Neuron (in vitro differentiated cells): Measurements from ENCODE around the gene ADAM11.

Experiments
- H2AFZ ChIP-seq: one replicate; pipeline ENCODE4 v1.6.1; 2013; ENCODE audit warnings: low read depth, mild to moderate bottlenecking, inconsistent platforms, low read length, moderate library complexity
- H3K27me3 ChIP-seq: one replicate; pipeline ENCODE4 v1.6.1; 2013; ENCODE audit warnings: low read length; ENCODE audit not compliant: insufficient read depth
- H3K36me3 ChIP-seq: one replicate; pipeline ENCODE4 v1.6.1; 2013; ENCODE audit warnings: low read length; ENCODE audit not compliant: insufficient read depth
- H3K4me1 ChIP-seq: one replicate; pipeline ENCODE4 v1.6.1; 2013; ENCODE audit warnings: low read length; ENCODE audit not compliant: insufficient read depth
- H3K4me3 ChIP-seq: 2 replicates; pipeline ENCODE4 v1.5.1; 2013; ENCODE audit warnings: mild to moderate bottlenecking, low read length, moderate library complexity
- H3K9me3 ChIP-seq: one replicate; pipeline ENCODE4 v1.6.1; 2013; ENCODE audit warnings: low read length

ADAM11 gene

DNA sequence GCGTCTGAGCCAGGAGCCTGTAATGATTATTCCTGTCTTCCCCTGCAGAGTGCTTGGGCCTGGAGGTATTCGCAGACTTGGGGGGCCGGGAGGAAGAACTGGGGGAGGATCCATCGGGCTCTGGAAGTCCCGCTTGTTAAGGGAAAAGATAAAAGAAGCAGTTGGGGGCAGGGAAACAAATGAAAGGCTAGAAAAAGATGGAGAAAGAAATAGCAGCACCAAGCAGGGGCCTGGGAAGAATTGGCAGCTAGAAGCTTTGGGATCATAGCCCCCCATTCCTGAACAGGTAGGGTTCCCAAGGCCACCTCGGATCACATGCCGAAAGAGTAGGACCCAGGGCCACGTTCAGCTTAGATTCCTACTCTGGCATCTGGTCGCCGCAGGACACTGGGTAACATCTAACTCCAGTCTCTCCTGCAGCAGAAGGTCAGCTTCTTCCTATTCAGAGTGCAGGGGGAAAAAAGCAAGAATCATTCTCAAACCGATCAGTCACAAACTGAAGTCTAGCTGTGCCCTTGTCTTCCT lies 23.6 kb downstream of the ADAM11 start:
- Histone ChIP-seq H3K27me3 (no peaks in the 10 kb centered on the region), H2AFZ (peak overlapping the region; percentile 45), H3K9me3 (no peaks in the 10 kb centered on the region), H3K4me3 (peak overlapping the region; percentile 5), H3K4me1 (peaks cover 14% of the 10 kb centered on the region), H3K36me3 (no peaks in the 10 kb centered on the region)

DNA sequence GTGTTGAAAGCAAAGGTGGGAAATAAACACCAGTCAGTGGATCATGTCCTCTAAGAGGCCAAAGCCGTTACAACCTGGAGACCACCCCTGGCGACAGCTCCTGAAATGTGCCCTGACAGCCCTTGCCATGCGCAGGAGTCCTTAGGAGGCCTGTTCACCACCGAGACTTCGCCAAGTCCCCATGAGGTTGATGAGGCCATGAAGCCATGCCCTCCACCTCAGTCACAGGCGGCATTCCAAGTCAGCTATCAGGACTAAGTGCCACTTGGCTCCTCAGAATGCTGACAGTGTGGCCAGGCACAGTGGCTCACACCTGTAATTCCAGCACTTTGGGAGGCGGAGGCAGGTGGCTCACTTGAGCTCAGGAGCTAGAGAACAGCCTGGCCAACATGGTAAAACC lies 27.1 kb downstream of the ADAM11 start:
- H3K36me3 ChIP-seq = no peaks in the 10 kb centered on the region
- H3K9me3 ChIP-seq = no peaks in the 10 kb centered on the region
- no peak overlapping the region for H3K4me3 ChIP-seq
- H3K27me3 ChIP-seq = no peaks in the 10 kb centered on the region
- H2AFZ ChIP-seq = no peak overlapping the region
- H3K4me1 ChIP-seq = peaks cover 14% of the 10 kb centered on the region

DNA sequence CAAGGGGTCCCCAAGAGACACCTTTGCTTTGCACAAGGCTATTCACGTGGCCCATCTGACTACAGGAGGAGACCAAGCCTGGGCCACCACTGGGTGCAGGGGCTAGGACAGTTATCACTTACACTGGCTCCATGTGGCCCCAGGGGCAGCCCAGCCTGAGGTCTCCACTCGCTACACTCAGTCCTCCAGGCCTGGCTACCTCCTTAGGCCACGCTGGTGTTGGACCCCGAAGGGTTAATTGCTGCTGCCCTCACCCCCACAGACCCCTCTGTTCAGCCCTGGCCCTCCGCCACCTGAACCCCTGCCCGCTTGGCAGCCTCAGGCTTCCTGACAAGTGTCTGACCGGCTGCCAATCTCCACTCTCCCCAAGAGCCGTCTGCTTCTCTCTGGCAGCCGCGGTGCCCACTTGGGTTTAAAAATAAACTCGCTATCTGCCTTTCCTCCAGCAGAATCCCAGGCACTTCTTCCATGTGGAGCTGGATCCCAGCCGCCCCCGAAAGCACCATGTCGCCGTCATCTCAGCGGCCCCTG lies 27.8 kb downstream of the ADAM11 start:
- Histone ChIP-seq H3K27me3 (no peaks in the 10 kb centered on the region), H3K36me3 (no peaks in the 10 kb centered on the region), H3K9me3 (no peaks in the 10 kb centered on the region), H3K4me1 (peaks cover 13% of the 10 kb centered on the region), H3K4me3 (no peak overlapping the region), H2AFZ (no peak overlapping the region)

DNA sequence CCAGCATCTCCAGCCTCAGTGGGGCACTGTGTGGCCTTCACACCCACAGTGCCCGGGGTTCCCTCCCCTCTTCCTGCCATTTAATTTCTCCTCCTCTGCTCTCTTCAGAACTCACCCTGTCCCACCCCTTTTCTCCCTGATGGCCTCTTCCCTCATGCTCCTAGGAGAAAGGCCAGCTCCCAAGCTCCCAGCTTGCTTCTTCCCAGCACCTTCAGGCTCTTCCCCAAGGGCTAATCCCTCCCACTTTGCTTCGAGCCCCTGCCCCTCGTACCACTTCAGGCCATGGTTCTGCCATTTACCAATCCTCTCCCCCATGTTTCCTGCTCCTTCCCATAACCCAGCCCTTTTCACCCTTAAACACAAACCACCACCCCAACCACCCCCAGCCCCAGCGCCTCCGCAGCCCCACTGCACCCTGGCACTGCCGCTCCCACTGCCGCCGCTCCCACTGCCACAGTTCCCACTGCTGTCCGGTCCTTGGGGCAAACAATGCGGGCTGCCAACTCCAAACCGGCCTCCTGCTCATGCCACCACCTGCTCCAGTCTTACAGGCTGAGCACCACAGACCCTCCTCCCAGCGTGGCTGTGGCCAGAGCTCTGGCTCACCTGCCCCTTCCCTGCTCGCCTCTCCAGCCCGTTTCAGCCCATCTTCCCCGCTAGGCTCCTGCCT lies 28.6 kb downstream of the ADAM11 start:
- no peak overlapping the region for H2AFZ ChIP-seq
- H3K4me3 ChIP-seq = no peak overlapping the region
- H3K36me3 ChIP-seq = no peaks in the 10 kb centered on the region
- no peaks in the 10 kb centered on the region for H3K9me3 ChIP-seq
- peaks cover 5% of the 10 kb centered on the region for H3K4me1 ChIP-seq
- H3K27me3 ChIP-seq = no peaks in the 10 kb centered on the region

DNA sequence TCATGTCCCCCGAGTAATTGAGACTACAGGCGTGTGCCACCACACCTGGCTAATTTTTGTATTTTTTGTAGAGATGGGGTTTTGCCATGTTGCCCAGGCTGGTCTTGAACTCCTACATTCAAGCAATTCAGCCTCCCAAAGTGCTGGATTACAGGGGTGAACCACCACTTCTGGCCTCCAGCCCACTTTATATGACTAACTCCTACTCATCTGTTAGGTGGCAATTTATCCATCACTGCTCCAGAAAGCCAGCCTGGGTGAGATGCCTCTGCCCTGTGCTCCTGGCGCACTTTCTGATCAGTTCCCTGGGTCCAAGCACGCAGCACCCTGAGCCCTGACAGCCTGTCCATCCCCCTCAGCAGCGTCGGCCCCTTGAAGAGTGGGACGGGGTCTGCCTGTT lies 29.4 kb downstream of the ADAM11 start:
- Histone ChIP-seq H3K9me3 (no peaks in the 10 kb centered on the region), H3K36me3 (no peaks in the 10 kb centered on the region), H3K4me3 (no peak overlapping the region), H3K4me1 (no peaks in the 10 kb centered on the region), H3K27me3 (no peaks in the 10 kb centered on the region), H2AFZ (no peak overlapping the region)

DNA sequence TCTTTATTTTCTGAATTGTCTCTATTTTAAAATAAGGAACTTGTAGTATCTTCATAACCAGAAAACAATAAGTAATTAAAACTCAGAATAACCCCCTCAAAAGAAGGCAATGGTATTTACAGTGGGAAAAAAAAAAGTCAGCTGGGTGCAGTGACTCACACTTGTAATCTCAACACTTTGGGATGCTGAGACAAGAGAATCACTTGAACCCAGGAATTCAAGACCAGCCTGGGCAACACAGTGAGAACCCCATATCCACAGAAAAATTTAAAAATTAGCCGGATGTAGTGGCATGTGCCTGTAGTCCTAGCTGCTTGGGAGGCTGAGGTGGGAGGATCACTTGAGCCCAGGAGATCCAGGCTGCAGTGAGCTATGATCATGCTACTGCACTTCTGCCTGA lies 33.5 kb downstream of the ADAM11 start:
- no peaks in the 10 kb centered on the region for H3K9me3 ChIP-seq
- no peak overlapping the region for H2AFZ ChIP-seq

DNA sequence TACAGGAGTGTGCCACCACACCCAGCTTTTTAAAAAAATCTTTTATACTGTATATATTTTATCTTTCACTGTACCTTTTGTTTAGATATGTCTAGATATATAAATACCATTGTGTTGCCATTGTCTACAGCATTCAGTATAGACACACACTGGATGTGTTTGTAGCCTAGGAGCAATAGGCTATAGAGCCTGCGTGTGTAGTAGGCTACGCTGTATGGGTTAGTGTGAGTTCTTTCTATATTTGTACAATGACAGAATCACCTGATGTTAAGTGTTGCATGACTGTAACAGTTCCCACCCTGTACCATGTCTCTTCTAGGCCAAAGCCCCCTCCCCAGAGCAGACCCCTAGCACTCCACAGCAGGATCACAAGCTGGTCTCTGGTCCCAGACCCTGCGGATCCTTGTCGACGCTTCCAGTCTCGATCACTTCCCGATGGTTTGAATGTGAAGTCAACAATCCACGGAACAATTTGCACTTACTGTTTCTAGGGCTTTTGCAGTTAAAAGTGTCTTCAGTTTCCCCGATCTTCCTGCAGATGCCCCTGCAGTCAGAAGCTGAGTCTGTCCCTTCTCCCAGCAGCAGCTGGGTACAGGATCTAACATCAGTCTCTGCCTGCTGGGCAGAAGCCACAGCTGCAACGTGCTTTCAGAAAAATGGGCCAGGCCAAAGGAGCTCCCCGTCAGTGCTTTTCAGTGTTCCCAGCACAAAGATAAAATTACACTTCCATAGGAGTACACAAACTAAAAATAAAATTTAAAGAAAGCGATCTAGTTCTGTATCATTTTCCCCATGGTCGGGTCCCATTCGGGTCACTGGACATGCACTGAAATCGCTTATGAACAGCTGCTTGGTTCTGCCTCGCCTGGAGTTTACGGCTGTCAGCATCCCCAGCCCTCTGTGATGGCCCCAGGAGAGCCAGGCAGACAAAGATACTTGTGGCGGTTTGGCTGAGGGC lies 35.4 kb downstream of the ADAM11 start:
- no peaks in the 10 kb centered on the region for H3K27me3 ChIP-seq
- peak overlapping the region; percentile 7 for H3K4me3 ChIP-seq
- H3K36me3 ChIP-seq = peaks cover 14% of the 10 kb centered on the region
- no peak overlapping the region for H2AFZ ChIP-seq
- H3K9me3 ChIP-seq = no peaks in the 10 kb centered on the region
- H3K4me1 ChIP-seq = peaks cover 13% of the 10 kb centered on the region

More for the DNA sequence above, 33.5 kb downstream of the ADAM11 start:
- peaks cover 2% of the 10 kb centered on the region for H3K36me3 ChIP-seq
- peaks cover 13% of the 10 kb centered on the region for H3K4me1 ChIP-seq
- no peaks in the 10 kb centered on the region for H3K27me3 ChIP-seq
- H3K4me3 ChIP-seq = no peak overlapping the region

DNA sequence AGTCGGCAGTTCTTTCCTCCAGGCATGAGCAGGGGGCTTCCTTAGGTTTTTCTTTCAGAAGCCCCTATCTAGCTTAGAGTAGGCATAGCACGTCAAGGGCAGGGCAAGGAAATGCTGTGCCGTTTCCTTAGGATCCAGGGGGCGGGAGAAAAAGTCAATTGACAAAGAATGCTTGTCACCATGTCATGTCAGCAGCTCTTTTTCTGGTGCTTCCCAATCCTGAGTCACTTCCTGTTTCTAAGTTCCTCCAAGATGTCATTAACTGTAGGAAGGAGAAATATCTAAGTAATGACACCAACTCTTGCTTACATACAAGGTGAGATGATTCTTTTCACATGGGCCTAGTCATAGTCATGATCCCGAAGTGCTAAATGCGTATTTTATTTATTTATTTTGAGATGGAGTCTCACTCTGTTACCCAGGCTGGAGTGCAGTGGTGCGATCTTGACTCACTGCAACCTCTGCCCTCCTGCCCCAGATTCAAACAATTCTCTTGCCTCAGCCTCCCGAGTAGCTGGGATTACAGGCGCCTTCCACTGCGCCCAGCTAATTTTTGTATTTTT lies 36.1 kb downstream of the ADAM11 start:
- peak overlapping the region; percentile 7 for H3K4me3 ChIP-seq
- peaks cover 17% of the 10 kb centered on the region for H3K36me3 ChIP-seq
- peaks cover 13% of the 10 kb centered on the region for H3K4me1 ChIP-seq
- no peak overlapping the region for H2AFZ ChIP-seq
- H3K9me3 ChIP-seq = no peaks in the 10 kb centered on the region
- H3K27me3 ChIP-seq = no peaks in the 10 kb centered on the region

DNA sequence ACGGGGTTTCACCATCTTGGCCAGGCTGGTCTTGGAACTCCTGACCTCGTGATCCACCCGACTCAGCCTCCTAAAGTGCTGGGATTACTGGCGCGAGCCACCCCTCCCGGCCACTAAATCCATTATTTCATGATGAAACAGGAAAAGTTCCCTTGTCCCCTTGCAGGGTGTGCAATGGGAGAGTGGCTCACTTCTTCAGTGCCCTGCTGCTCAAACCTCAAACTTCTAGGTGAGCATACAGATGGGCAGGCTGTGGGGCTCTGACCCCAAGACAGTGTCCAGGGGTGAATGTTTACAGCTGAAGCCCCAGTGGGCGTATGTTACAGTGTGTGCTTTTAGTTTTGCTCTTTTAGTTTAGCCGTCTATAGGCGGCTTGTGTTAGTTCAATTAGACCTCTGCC lies 36.6 kb downstream of the ADAM11 start:
- Histone ChIP-seq H3K36me3 (peaks cover 20% of the 10 kb centered on the region), H2AFZ (no peak overlapping the region)

DNA sequence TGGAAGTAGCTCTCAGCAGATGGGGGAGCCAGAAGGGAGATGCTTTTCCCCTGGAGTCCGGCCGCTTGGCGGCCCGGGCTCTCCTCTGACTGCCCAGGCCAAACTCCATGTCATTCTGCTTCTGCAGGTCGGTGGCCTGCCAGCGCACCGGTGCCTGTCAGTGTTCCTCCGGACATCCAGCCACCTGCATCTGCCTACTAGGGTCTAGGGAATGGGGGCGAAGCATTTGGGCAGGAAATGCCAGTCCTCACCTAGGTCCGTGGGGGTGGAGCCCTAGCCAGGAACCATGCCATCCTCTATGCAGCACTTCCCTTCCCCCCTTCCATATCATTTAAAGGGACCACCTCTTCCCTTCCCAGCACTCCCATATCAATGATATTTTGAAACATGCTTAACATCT lies 37.1 kb downstream of the ADAM11 start:
- Histone ChIP-seq H3K36me3 (peaks cover 25% of the 10 kb centered on the region), H3K27me3 (no peaks in the 10 kb centered on the region), H2AFZ (no peak overlapping the region), H3K9me3 (no peaks in the 10 kb centered on the region), H3K4me1 (peaks cover 13% of the 10 kb centered on the region), H3K4me3 (no peak overlapping the region)

More for the DNA sequence above, 36.6 kb downstream of the ADAM11 start:
- Histone ChIP-seq H3K4me3 (no peak overlapping the region), H3K4me1 (peaks cover 13% of the 10 kb centered on the region), H3K27me3 (no peaks in the 10 kb centered on the region), H3K9me3 (no peaks in the 10 kb centered on the region)

DNA sequence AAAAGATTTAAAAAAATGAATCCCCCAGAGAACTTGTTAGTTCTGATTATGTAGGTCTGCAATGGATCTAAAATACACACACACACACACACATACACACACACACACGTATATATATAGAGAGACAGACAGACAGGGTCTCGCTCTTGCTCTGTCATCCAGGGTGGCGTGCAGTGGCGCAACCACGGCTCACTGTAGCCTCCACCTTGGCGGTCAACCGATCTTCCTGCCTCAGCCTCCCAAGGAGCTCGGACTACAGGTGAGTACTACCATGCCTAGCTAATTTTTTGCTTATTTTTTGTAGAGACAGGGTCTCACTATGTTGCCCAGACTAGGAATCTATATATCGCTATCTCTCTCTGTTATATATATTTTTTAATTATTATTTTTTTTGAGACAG lies 37.9 kb downstream of the ADAM11 start:
- Histone ChIP-seq H3K4me3 (no peak overlapping the region), H3K36me3 (peaks cover 33% of the 10 kb centered on the region), H3K4me1 (peaks cover 13% of the 10 kb centered on the region), H2AFZ (no peak overlapping the region), H3K27me3 (no peaks in the 10 kb centered on the region), H3K9me3 (no peaks in the 10 kb centered on the region)

DNA sequence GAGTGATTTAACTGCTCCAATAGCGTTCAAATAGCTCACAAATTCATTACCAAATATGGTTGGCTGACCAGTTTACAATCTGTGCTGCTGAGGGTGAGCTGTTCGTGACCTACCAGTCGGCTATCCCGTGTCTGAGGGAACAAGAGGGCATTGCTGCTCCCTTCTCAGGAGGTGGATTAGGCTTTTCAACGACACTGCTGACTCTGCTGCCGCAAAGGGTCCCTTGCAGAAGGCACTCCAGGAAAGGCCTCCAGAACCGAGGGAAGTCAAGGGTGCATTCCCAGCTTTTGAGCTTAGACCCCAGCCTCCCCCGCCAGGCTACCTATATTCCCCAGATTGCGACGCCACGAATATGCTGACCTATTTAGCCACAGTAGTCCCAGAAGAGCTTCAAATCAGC lies 39.0 kb downstream of the ADAM11 start:
- Histone ChIP-seq H3K4me3 (no peak overlapping the region), H2AFZ (no peak overlapping the region)

DNA sequence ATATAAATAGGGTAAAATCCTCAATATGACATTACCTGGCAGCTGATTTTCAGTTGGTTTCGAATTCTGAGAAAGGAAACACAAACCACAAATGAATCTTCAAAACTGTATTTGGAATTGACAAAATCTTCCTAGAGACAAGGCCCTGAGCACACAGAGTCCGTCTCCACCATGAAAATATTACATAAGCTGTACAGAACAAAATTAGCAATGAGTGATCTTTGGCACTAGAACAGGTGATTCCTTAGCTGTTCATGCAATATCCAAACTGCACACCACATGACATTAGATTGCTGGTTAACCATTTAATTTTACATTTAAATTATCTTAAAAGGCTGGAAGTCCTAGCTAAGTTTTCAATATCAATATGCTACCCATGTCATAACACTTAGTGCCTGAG lies 39.6 kb downstream of the ADAM11 start:
- H3K9me3 ChIP-seq = no peaks in the 10 kb centered on the region
- peaks cover 45% of the 10 kb centered on the region for H3K36me3 ChIP-seq
- no peak overlapping the region for H2AFZ ChIP-seq
- H3K27me3 ChIP-seq = no peaks in the 10 kb centered on the region
- no peak overlapping the region for H3K4me3 ChIP-seq
- peaks cover 13% of the 10 kb centered on the region for H3K4me1 ChIP-seq

More for the DNA sequence above, 39.0 kb downstream of the ADAM11 start:
- H3K4me1 ChIP-seq = peaks cover 13% of the 10 kb centered on the region
- H3K27me3 ChIP-seq = no peaks in the 10 kb centered on the region
- H3K36me3 ChIP-seq = peaks cover 41% of the 10 kb centered on the region
- H3K9me3 ChIP-seq = no peaks in the 10 kb centered on the region
